Naive thymus-derived CD4-positive, alpha-beta T cell (primary cell): ENCODE measurements around the gene BICC1. TPM values are rescaled to one million over a fixed set of nuclear protein-coding genes. Genes with fewer than 3 reads are reported as not detected.
A peak's percentile ranks its signal among the peaks of the same experiment; 100 is the strongest.

Source experiments
- ATAC-seq: fragments of 150-1000 bp; cut with Tn5 transposase; 2 replicates; pipeline ENCODE4 v1.10.0; 2021; ENCODE audit warnings: mild to moderate bottlenecking, moderate library complexity
- CTCF ChIA-PET: fragments of 350-600 bp; sonication (Branson Sonifier 250); formaldehyde crosslinking; loops from one replicate; lab custom pipeline; 2021; ENCODE audit warnings: antibody characterized with exemption; lab: Charles Lee
- POLR2A ChIA-PET: fragments of 350-600 bp; sonication (Branson Sonifier 250); formaldehyde crosslinking; loops from one replicate; lab custom pipeline; 2021; ENCODE audit warnings: antibody characterized with exemption, inconsistent platforms; lab: Charles Lee
- DNase-seq, 9 donors: peaks; one replicate each; pipeline versions ENCODE4 v3.0.0 to v3.0.0-alpha.2; 2020 to 2022; ENCODE audit warnings: mixed read lengths in 1 of 9
- H3K27ac ChIP-seq: one replicate; pipeline ENCODE4 v1.7.0; 2013; ENCODE audit warnings: mild to moderate bottlenecking, low read depth, low read length, moderate library complexity
- H3K27me3 ChIP-seq, 2 donors: one replicate each; pipeline ENCODE4 v1.7.0; 2013; ENCODE audit warnings: low read length in 2 of 2, mild to moderate bottlenecking in 2 of 2, moderate library complexity in 2 of 2; ENCODE audit not compliant: control insufficient read depth in 2 of 2, insufficient read depth in 2 of 2
- H3K36me3 ChIP-seq, 3 experiments: 1 replicate in 2 of 3; 2 replicates in 1 of 3; pipeline ENCODE4 v1.7.0; 2013; ENCODE audit warnings: low read length in 3 of 3, mild to moderate bottlenecking in 3 of 3, moderate library complexity in 1 of 3; ENCODE audit not compliant: insufficient read depth in 3 of 3, control insufficient read depth in 2 of 3
- H3K4me1 ChIP-seq, 2 donors: one replicate each; pipeline ENCODE4 v1.7.0; 2013; ENCODE audit warnings: low read length in 2 of 2, mild to moderate bottlenecking in 2 of 2, moderate library complexity in 1 of 2; ENCODE audit not compliant: control insufficient read depth in 2 of 2, insufficient read depth in 2 of 2
- H3K4me3 ChIP-seq: 2 replicates; pipeline ENCODE4 v1.7.0; 2013; ENCODE audit warnings: mild to moderate bottlenecking, low read length
- H3K9me3 ChIP-seq, 3 experiments: 1 replicate in 2 of 3; 2 replicates in 1 of 3; pipeline ENCODE4 v1.7.0; 2013; ENCODE audit warnings: low read length in 3 of 3; ENCODE audit not compliant: control insufficient read depth in 2 of 3
- H3K27ac Mint-ChIP-seq, 9 donors: one replicate each; pipeline ENCODE4 v1.8.0; 2020 to 2022; ENCODE audit warnings: mixed read lengths in 9 of 9, mild to moderate bottlenecking in 8 of 9, moderate library complexity in 5 of 9, inconsistent platforms in 2 of 9
- H3K27me3 Mint-ChIP-seq, 5 donors: one replicate each; pipeline ENCODE4 v1.8.0; 2021 to 2022; ENCODE audit warnings: mixed read lengths in 5 of 5, mild to moderate bottlenecking in 1 of 5
- H3K36me3 Mint-ChIP-seq, 5 donors: one replicate each; pipeline ENCODE4 v1.8.0; 2020 to 2022; ENCODE audit warnings: mixed read lengths in 5 of 5, mild to moderate bottlenecking in 3 of 5, inconsistent platforms in 1 of 5
- H3K4me1 Mint-ChIP-seq, 7 donors: one replicate each; pipeline ENCODE4 v1.8.0; 2020 to 2022; ENCODE audit warnings: mixed read lengths in 7 of 7, mild to moderate bottlenecking in 3 of 7, inconsistent platforms in 1 of 7
- H3K4me3 Mint-ChIP-seq, 10 donors: one replicate each; pipeline ENCODE4 v1.8.0; 2020 to 2022; ENCODE audit warnings: mild to moderate bottlenecking in 10 of 10, mixed read lengths in 10 of 10, moderate library complexity in 6 of 10, inconsistent platforms in 2 of 10
- H3K9me3 Mint-ChIP-seq, 11 donors: one replicate each; pipeline ENCODE4 v1.8.0; 2020 to 2022; ENCODE audit warnings: mixed read lengths in 11 of 11, mild to moderate bottlenecking in 4 of 11, inconsistent platforms in 1 of 11, moderate library complexity in 1 of 11
- intact Hi-C, 2 donors: fragments of 100-400 bp; cut with micrococcal nuclease; formaldehyde crosslinking; loops; one replicate each; pipeline ENCODE4 v1.15.1; 2023
- polyA plus RNA-seq, 2 donors: library from polyadenylated mRNA; unstranded; fragments of 300-500 nt; fragmentation: Illumina TruSeq; gene quantifications; one replicate each; pipeline ENCODE4 v1.2.3, GENCODE V29; 2021
- total RNA-seq, 6 experiments: library from RNA in 5 of 6; stranded (reverse) in 5 of 6; gene quantifications; 1 replicate in 5 of 6; 2 replicates in 1 of 6; pipeline ENCODE4 v1.2.3 and lab custom pipeline; 2021 to 2026

Gene BICC1
- total and polyA plus RNA-seq, 7 experiments from 2014 or later, result 0.05 to 0.10 TPM; not detected in 5

DNA sequence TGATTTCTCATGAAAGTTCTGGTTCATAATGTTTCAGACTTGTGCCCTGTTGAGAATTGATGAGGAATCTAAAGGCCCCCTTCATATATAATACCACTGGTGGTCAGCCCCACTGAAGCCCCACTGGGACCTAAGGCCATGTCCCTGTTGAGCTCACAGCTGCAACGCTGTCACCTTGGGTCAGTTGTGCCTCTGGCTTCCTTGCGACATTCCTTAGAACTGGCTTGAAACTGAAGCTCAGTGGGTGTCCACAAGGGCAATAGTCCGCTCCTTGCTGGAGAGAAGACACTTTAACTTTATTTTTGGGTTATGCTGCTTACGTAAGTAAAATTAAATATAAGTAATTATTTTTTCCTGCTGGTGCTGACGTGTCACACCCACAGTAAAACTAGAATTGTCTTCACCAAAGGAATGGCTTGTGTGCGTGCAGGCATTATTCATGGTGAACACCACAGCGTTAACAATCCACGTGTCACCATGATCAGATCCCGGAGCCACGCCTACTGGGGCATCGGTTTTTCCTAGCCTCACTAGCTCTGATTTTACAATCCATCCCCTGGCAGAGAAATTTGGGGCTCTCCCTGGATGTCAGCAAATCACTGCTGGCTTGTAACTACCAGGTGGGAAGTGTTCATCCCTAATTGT, 66.5 kb downstream of the BICC1 start:
- POLR2A ChIA-PET, result no interaction called here
- ATAC-seq (no peak), DNase-seq (no peak)
- intact Hi-C loops, result no loop called here
- peaks cover 0 to 5% (median 0%) of the 10 kb centered on the region in 11 donors for H3K9me3 Mint-ChIP-seq
- H3K36me3 Mint-ChIP-seq, result no peaks in the 10 kb centered on the region
- no peaks in the 10 kb centered on the region for H3K4me1 Mint-ChIP-seq
- CTCF ChIA-PET, result interaction anchor here (0.6 kb wide), 1 partner anchor 72 kb away, joined by 3 read pairs; no protein-coding TSS in a partner anchor
- H3K27me3 ChIP-seq, result no peaks in the 10 kb centered on the region
- H3K4me1 ChIP-seq, result no peaks in the 10 kb centered on the region
- H3K36me3 ChIP-seq, result no peaks in the 10 kb centered on the region
- H3K27ac ChIP-seq, result no peak overlapping the region
- peaks cover 0 to 10% (median under 1%) of the 10 kb centered on the region in 5 donors for H3K27me3 Mint-ChIP-seq
- H3K4me3 ChIP-seq, result no peak overlapping the region
- H3K9me3 ChIP-seq, result no peaks in the 10 kb centered on the region
- no peak overlapping the region for H3K4me3 Mint-ChIP-seq
- no peak overlapping the region for H3K27ac Mint-ChIP-seq

DNA sequence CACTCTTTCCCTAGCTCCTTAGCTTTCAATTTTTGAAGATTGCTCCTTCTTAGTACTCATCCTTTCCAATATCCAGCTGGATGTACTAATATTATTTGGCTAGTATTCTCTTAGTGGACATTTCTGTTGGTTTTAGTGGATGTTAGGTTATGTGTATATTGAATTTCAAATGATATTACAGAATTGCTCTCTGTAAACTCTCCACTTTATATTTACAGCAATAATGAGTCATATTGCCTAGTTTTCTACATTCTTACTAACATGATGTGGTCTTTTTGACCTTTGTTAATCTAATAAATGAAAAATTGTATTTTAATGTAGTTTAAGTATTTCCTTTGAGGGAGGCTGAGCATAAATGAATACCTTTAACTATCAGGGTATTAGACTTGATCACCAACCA, 69.4 kb downstream of the BICC1 start:
- H3K27me3 ChIP-seq, result no peaks in the 10 kb centered on the region
- no peaks in the 10 kb centered on the region for H3K9me3 ChIP-seq
- no peaks in the 10 kb centered on the region for H3K36me3 Mint-ChIP-seq
- intact Hi-C loops, result no loop called here
- H3K9me3 Mint-ChIP-seq, result peaks cover 0 to 8% (median 0%) of the 10 kb centered on the region in 11 donors
- no peak overlapping the region for H3K4me3 Mint-ChIP-seq
- POLR2A ChIA-PET, result no interaction called here
- no peak overlapping the region for H3K4me3 ChIP-seq
- H3K36me3 ChIP-seq, result no peaks in the 10 kb centered on the region
- H3K27ac Mint-ChIP-seq, result no peak overlapping the region
- H3K27ac ChIP-seq, result no peak overlapping the region
- ATAC-seq (no peak), DNase-seq (no peak)
- CTCF ChIA-PET, result no interaction called here
- H3K4me1 ChIP-seq, result no peaks in the 10 kb centered on the region
- peaks cover 0 to 7% (median 5%) of the 10 kb centered on the region in 5 donors for H3K27me3 Mint-ChIP-seq
- peaks cover 0 to 2% (median 0%) of the 10 kb centered on the region in 7 donors for H3K4me1 Mint-ChIP-seq

DNA sequence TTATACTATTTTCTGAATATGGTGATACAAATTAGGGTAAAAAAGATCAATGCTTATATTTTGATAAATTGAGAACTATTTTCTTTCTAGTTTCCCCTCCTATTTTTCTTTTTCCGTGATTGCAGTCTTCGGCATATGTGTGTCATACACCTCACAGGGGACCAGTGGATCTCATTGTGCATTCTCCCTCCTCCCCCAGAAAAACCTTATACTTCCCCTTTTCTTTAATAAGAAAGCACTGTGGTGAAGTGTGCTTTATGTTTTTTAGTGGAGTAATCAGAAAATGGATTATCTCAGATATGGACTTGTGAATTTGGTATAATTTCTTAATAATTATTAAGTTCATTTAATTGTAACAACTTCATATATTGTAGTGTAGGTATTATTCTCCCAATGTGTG, 72.8 kb downstream of the BICC1 start:
- Mint-ChIP-seq H3K36me3 (no peaks in the 10 kb centered on the region), H3K4me3 (no peak overlapping the region), H3K9me3 (peaks cover 0 to 8% (median 0%) of the 10 kb centered on the region in 11 donors), H3K27ac (no peak overlapping the region), H3K27me3 (peaks cover 0 to 14% (median 6%) of the 10 kb centered on the region in 5 donors), H3K4me1 (peaks cover 0 to 2% (median 0%) of the 10 kb centered on the region in 7 donors)
- Histone ChIP-seq H3K27me3 (no peaks in the 10 kb centered on the region), H3K4me1 (no peaks in the 10 kb centered on the region), H3K4me3 (no peak overlapping the region), H3K36me3 (no peaks in the 10 kb centered on the region), H3K9me3 (no peaks in the 10 kb centered on the region), H3K27ac (no peak overlapping the region)
- DNase-seq, result no peak
- no peak for ATAC-seq
- intact Hi-C loops, result no loop called here
- POLR2A ChIA-PET, result no interaction called here
- CTCF ChIA-PET, result no interaction called here

DNA sequence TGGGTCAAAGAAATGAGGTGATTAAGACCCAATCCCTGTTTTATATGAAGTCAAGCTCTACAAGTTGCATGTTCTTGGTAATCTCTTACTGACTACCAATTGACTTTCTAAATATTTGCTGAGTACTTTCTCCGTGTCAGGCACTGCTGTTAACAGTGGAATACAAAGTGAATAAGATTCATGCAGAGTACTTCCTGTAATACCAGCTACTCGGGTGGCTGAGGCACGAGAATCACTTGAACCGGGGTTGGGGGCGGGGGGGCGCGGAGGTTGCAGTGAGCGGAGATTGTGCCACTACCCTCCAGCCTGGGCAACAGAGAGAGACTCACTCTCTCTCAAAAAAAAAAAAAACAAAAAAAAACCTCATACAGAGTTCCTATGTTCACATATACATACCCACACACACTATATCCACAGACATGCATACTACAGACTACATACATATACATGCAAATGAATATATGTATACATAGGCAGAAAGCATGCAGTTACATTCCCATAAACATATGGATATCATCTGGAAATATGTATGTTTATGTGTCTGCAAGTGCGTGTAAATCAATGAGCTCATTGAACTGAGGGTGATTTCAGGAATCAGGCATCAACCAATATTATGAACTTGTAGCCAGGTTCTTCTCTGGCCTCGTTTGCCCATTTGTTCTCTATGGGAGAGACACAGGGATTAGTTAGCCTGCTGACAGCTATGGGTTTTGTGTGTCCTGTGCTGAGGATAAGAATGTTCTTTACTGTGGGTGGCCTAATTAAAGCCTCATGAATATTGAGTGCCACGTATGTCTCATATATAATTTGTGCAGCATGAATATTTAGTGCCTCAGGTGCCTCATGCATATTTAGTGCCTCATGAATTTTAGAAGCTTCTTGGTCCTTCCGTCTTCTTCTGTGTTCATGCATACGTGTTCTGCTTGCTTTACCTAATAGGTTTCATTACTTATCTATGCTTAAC, 73.9 kb downstream of the BICC1 start:
- POLR2A ChIA-PET, result no interaction called here
- Histone ChIP-seq H3K9me3 (no peaks in the 10 kb centered on the region), H3K4me3 (no peak overlapping the region), H3K36me3 (no peaks in the 10 kb centered on the region), H3K27ac (no peak overlapping the region), H3K27me3 (no peaks in the 10 kb centered on the region), H3K4me1 (no peaks in the 10 kb centered on the region)
- ATAC-seq (no peak), DNase-seq (no peak)
- Mint-ChIP-seq H3K9me3 (peaks cover 0 to 8% (median 0%) of the 10 kb centered on the region in 11 donors), H3K27ac (no peak overlapping the region), H3K4me3 (no peak overlapping the region), H3K36me3 (no peaks in the 10 kb centered on the region), H3K27me3 (peaks cover 0 to 19% (median 12%) of the 10 kb centered on the region in 5 donors), H3K4me1 (peaks cover 0 to 2% (median 0%) of the 10 kb centered on the region in 7 donors)
- intact Hi-C loops, result no loop called here
- CTCF ChIA-PET, result no interaction called here

DNA sequence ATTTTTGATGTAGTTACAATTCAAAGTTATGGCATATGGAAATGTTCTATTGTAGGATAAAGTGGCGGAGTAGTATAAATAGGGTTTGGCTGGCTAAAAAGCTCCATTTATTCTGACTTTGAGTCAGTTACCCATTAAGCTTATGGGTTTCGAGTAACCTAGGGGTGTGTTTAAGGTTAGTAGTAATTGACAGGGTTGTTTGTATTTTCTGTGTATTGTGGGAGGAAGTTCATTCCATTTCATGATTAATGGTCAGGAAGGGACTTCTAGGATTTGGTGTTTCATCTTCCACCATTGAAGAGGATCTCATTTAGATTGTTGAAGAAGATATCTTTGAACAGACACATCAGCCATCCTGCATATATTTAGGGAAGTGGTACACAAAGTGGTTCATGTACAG, 75.0 kb downstream of the BICC1 start:
- no peak overlapping the region for H3K4me3 ChIP-seq
- no peaks in the 10 kb centered on the region for H3K9me3 ChIP-seq
- no peak overlapping the region for H3K4me3 Mint-ChIP-seq
- peaks cover 0 to 8% (median 0%) of the 10 kb centered on the region in 11 donors for H3K9me3 Mint-ChIP-seq
- H3K4me1 ChIP-seq, result no peaks in the 10 kb centered on the region
- no peak overlapping the region for H3K27ac Mint-ChIP-seq
- ChIA-PET CTCF (no interaction called here), POLR2A (no interaction called here)
- ATAC-seq (no peak), DNase-seq (no peak)
- no peak overlapping the region for H3K27ac ChIP-seq
- H3K27me3 ChIP-seq, result no peaks in the 10 kb centered on the region
- no peaks in the 10 kb centered on the region for H3K36me3 ChIP-seq
- H3K36me3 Mint-ChIP-seq, result no peaks in the 10 kb centered on the region
- intact Hi-C loops, result no loop called here
- H3K4me1 Mint-ChIP-seq, result peaks cover 0 to 2% (median 0%) of the 10 kb centered on the region in 7 donors
- peaks cover 0 to 19% (median 12%) of the 10 kb centered on the region in 5 donors for H3K27me3 Mint-ChIP-seq

GRCh38 chr10:58588673-58589265, 76.1 kb downstream of the BICC1 start:
- POLR2A ChIA-PET, result no interaction called here
- Histone ChIP-seq H3K4me3 (no peak overlapping the region), H3K27me3 (no peaks in the 10 kb centered on the region), H3K4me1 (no peaks in the 10 kb centered on the region), H3K36me3 (no peaks in the 10 kb centered on the region), H3K27ac (no peak overlapping the region), H3K9me3 (no peaks in the 10 kb centered on the region)
- ATAC-seq, result no peak
- peak overlapping the region in 1 of 9 donors; percentile 37 for H3K27ac Mint-ChIP-seq
- intact Hi-C loops, result no loop called here
- CTCF ChIA-PET, result interaction anchor here (0.7 kb wide), 1 partner anchor 60 kb away, joined by 3 read pairs; no protein-coding TSS in a partner anchor
- no peak for DNase-seq
- H3K9me3 Mint-ChIP-seq, result peaks cover 0 to 5% (median 0%) of the 10 kb centered on the region in 11 donors
- H3K27me3 Mint-ChIP-seq, result peaks cover 0 to 19% (median 11%) of the 10 kb centered on the region in 5 donors
- H3K36me3 Mint-ChIP-seq, result no peaks in the 10 kb centered on the region
- H3K4me1 Mint-ChIP-seq, result peaks cover 0 to 2% (median 0%) of the 10 kb centered on the region in 7 donors
- H3K4me3 Mint-ChIP-seq, result no peak overlapping the region
